GM10248 (cell line): ENCODE measurements around the gene LAMA1.

Source experiments
- CTCF ChIA-PET: fragments of 300-600 bp; sonication (Branson Sonifier 250); formaldehyde crosslinking; extraction: SDS; loops from one replicate; lab custom pipeline; 2021; ENCODE audit warnings: antibody characterized with exemption; lab: Yijun Ruan, JAX
- POLR2A ChIA-PET: fragments of 350-650 bp; sonication (Branson Sonifier 250); formaldehyde crosslinking; extraction: SDS; loops from one replicate; lab custom pipeline; 2020; ENCODE audit warnings: antibody characterized with exemption; lab: Yijun Ruan, JAX
- DNase-seq: peaks from one replicate; pipeline ENCODE4 v3.0.0; 2012; ENCODE audit errors: extremely low spot score
- TF ChIP-seq, protein P1 (sequence below): IDR thresholded peaks from 2 replicates; pipeline ENCODE4 v1.5.1; 2012; ENCODE audit warnings: mild to moderate bottlenecking, low read depth; ENCODE audit errors: extremely low read depth, missing control alignments, control extremely low read depth

The LAMA1 gene

DNA sequence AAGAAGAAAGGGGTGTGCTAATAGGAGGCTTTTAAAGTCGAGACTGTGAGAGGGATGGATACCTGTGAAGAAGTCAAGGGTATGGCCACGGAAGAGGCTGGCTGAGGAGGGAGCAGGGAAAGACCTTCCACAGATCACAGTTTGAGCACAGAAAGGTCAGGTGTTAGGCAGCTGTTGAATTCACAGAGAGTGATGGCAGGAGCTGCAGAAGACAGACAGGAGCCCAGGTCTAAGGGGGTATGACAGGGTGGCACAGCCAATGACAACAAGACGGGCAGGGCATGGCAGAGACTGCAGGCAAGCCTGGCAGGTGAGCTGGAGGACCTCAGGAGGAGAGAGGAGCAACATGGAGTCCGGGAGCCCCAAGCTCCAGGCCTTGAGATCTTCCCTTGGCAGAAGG, 163.1 kb downstream of the LAMA1 start:
- TF ChIP-seq, protein P1, sequence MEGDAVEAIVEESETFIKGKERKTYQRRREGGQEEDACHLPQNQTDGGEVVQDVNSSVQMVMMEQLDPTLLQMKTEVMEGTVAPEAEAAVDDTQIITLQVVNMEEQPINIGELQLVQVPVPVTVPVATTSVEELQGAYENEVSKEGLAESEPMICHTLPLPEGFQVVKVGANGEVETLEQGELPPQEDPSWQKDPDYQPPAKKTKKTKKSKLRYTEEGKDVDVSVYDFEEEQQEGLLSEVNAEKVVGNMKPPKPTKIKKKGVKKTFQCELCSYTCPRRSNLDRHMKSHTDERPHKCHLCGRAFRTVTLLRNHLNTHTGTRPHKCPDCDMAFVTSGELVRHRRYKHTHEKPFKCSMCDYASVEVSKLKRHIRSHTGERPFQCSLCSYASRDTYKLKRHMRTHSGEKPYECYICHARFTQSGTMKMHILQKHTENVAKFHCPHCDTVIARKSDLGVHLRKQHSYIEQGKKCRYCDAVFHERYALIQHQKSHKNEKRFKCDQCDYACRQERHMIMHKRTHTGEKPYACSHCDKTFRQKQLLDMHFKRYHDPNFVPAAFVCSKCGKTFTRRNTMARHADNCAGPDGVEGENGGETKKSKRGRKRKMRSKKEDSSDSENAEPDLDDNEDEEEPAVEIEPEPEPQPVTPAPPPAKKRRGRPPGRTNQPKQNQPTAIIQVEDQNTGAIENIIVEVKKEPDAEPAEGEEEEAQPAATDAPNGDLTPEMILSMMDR: no peak
- ChIA-PET CTCF (no interaction called here), POLR2A (no interaction called here)
- DNase-seq: no peak

DNA sequence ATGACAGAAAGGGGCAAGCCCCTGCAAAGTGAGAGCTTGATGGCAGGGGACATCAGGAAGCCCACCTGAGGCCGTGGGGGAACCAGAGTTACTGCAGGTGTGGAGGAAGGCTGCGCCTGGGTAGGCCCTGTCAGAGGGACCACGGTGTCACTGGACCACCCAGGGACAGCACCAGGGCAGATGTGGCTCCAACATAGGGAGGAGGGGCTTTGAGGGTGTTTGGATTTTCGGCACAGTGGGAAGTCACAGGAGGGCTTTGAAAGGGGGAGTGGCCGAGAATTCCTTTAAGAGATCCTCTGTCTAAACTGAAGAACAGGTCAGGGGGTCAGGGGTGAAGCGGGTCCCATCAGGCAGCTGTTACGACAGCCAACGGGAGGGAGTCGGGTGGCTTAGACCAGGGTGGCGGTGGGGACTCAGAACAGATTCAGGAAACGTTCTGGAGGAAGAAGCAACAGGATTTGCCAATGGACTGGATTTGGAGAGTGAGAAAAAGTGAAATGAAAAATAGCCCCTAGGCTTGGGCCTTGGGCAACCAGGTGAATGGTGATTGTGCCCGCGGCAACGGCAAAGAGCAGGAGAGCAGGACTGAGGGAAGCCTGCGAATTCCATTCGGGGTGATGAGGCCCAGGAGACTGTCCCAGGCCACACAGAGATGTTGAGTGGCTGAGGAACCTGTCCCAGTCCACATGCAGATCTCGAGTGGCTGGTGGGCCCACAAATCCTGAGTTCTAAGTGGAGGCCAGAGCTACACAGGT, 166.1 kb downstream of the LAMA1 start:
- ChIA-PET POLR2A (no interaction called here), CTCF (no interaction called here)
- no peak for DNase-seq
- TF ChIP-seq, protein P1: no peak

DNA sequence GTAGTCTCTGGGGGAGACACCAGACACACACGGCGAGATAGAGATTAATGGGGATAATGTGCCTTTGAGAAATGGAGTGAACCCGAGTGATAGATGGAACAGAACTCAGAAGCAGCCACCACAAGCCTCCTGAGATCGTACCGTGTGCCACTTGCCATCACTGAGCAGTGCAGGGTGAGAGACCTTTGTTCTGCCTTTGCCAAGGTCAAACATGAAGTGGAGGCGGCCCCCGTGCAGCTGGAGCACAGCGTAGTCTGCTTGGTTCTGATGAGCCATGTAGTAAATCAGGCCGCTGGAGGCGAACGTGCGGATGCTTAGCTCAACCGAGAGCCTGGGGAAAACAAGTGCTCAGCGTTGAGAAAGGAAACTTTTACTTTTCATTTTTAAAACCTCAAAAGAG, 167.0 kb downstream of the LAMA1 start:
- DNase-seq: no peak
- TF ChIP-seq, protein P1: no peak
- CTCF ChIA-PET: no interaction called here
- POLR2A ChIA-PET: no interaction called here

GRCh38 chr18:6949800-6950586, 167.6 kb downstream of the LAMA1 start:
- TF ChIP-seq, protein P1: no peak
- POLR2A ChIA-PET: no interaction called here
- DNase-seq: no peak
- CTCF ChIA-PET: no interaction called here

DNA sequence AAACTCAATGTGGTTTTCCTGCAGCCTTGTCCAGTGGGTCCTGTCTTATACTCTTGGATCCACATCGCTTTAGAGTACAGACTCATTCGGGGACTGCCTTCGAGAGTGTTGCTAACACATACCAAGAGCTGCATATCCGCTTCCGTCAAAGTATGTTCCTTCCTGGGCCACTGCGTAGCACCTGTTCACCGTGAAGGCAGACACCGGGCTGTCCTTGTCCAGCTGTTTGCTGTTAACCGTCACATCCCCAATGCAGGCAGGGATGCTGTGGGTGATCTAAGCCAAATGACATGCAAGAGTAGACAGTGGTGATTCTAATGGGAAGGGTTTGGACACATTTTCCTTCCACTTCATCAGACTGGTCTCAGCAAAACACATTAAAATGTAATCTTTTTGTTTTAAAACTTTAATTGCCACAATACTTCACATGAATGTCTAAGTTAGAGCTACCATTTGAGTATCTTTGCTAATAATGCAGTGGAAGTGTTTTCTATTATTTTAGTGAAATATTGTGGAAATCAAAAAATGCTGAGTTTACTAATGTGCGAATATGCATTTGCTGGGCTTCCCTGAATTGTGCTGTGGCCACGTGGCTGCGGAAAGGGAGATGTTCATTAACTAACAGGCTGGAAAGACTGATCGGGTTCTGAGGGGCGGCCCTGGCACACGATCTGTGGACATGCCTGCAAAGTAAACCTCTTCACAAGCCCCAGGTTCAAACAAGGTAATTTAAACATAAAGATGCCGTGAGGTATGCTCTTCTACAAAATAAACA, 169.1 kb downstream of the LAMA1 start:
- TF ChIP-seq, protein P1: no peak
- CTCF ChIA-PET: no interaction called here
- DNase-seq: no peak
- POLR2A ChIA-PET: no interaction called here

DNA sequence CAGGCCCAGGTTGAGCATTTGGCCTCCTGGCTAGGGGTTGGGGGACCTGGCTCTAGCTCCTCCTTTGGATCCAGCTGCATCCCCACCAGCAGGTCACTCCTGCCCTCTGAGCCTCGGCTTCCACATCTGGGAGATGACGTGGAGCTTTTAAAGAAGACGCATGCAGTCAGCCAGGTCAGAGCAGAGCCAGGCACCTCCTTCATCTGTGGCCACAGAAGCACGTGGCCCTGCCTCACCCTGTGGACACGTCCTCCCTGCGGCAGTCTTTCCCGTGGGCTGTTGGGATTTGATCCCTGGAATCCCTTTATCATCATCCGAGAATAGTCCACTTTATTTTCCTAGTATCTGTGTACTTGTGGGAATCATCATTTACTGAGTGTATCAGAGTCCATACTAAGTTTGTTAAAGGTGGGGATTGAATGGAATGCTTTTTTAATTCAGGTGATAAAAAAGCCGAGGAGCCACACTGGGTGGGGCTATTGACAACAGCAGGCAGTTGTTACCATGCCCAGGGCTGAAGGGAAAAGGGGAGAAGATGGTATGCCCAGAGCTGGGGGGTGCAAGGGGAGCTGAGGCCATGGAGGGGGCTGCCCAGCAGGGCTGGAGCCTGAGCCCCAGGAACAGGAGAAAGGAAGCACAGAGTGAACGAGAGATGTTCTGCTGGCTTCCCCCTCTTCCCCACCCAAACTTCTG, 170.1 kb downstream of the LAMA1 start:
- POLR2A ChIA-PET: no interaction called here
- DNase-seq: no peak
- CTCF ChIA-PET: no interaction called here
- TF ChIP-seq, protein P1: no peak
